KOPT-K1 (cell line): Measurements from ENCODE around the gene RDH12.
A peak's percentile ranks its signal among the peaks of the same experiment; 100 is the strongest.
"Not testable (repeated sequence)": the region's sequence is repeated elsewhere in the genome, so short reads cannot be mapped to it uniquely, and the experiment has no call there.

Experiments used
- H3K27ac ChIP-seq: fragments of 200-600 bp; sonication (generic); 2 replicates; pipeline ENCODE4 v1.5.1; 2016; ENCODE audit warnings: antibody characterized with exemption, mild to moderate bottlenecking, low read depth, low read length; ENCODE audit not compliant: poor library complexity, severe bottlenecking
- H3K36me3 ChIP-seq: fragments of 200-600 bp; sonication (generic); 2 replicates; pipeline ENCODE4 v1.5.1; 2017; ENCODE audit warnings: antibody characterized with exemption, mild to moderate bottlenecking, low read length, moderate library complexity; ENCODE audit not compliant: insufficient read depth
- H3K9me3 ChIP-seq: fragments of 200-600 bp; sonication (generic); 2 replicates; pipeline ENCODE4 v1.5.1; 2017; ENCODE audit warnings: antibody characterized with exemption, low read length, mild to moderate bottlenecking; ENCODE audit not compliant: insufficient read depth, poor library complexity, severe bottlenecking

Gene RDH12

GRCh38 chr14:67701492-67701891, at the start of gene RDH12:
Gene RDH12, plus strand, starts transcription at chr14:67701886. Its CDS starts 20,757 bp downstream, at chr14:67722643.
- H3K36me3 ChIP-seq, H3K27ac ChIP-seq, H3K9me3 ChIP-seq: not testable (repeated sequence)

GRCh38 chr14:67652189-67652588, 49.5 kb upstream of the RDH12 start:
- Histone ChIP-seq H3K27ac (no peak overlapping the region), H3K9me3 (no peaks in the 10 kb centered on the region), H3K36me3 (peaks cover 96% of the 10 kb centered on the region)

GRCh38 chr14:67653651-67654280, 47.9 kb upstream of the RDH12 start:
- Histone ChIP-seq H3K36me3 (peaks cover 99% of the 10 kb centered on the region), H3K27ac (no peak overlapping the region), H3K9me3 (no peaks in the 10 kb centered on the region)

GRCh38 chr14:67663633-67664032, 38.1 kb upstream of the RDH12 start:
- Histone ChIP-seq H3K36me3 (peaks cover 25% of the 10 kb centered on the region), H3K27ac (no peak overlapping the region), H3K9me3 (no peaks in the 10 kb centered on the region)

GRCh38 chr14:67665868-67666267, 35.8 kb upstream of the RDH12 start:
- H3K27ac ChIP-seq, result no peak overlapping the region
- no peaks in the 10 kb centered on the region for H3K9me3 ChIP-seq
- peaks cover 13% of the 10 kb centered on the region; the same call in 1 of the 2 replicates for H3K36me3 ChIP-seq

- peaks cover 7% of the 10 kb centered on the region; the same call in 1 of the 2 replicates for H3K36me3 ChIP-seq
- H3K27ac ChIP-seq, result no peak overlapping the region
- no peaks in the 10 kb centered on the region for H3K9me3 ChIP-seq
Measured at GRCh38 chr14:67666750-67667449, 34.8 kb upstream of the RDH12 start.

GRCh38 chr14:67668559-67668958, 33.1 kb upstream of the RDH12 start:
- Histone ChIP-seq H3K9me3 (no peaks in the 10 kb centered on the region), H3K27ac (no peak overlapping the region), H3K36me3 (no peaks in the 10 kb centered on the region)

- H3K9me3 ChIP-seq, result no peaks in the 10 kb centered on the region
- peaks cover 28% of the 10 kb centered on the region for H3K36me3 ChIP-seq
- H3K27ac ChIP-seq, result peak overlapping the region; percentile 85
Measured at GRCh38 chr14:67673451-67673850, 28.2 kb upstream of the RDH12 start.

GRCh38 chr14:67674139-67674479, 27.6 kb upstream of the RDH12 start:
- H3K36me3 ChIP-seq, result peaks cover 35% of the 10 kb centered on the region
- no peaks in the 10 kb centered on the region for H3K9me3 ChIP-seq
- peak overlapping the region; percentile 85 for H3K27ac ChIP-seq

- H3K9me3 ChIP-seq, result no peaks in the 10 kb centered on the region
- H3K27ac ChIP-seq, result peak within 1 kb of the TSS; percentile 85
- peaks cover 40% of the 10 kb centered on the region for H3K36me3 ChIP-seq
Measured at GRCh38 chr14:67674480-67675218, 27.0 kb upstream of the RDH12 start, which contains the start of gene VTI1B. Gene VTI1B, minus strand, starts transcription at chr14:67674632. Its CDS starts 143 bp downstream, at chr14:67674489.

GRCh38 chr14:67675219-67675582, 26.5 kb upstream of the RDH12 start:
- H3K9me3 ChIP-seq, result no peaks in the 10 kb centered on the region
- peaks cover 46% of the 10 kb centered on the region for H3K36me3 ChIP-seq
- H3K27ac ChIP-seq, result peak overlapping the region; percentile 85

GRCh38 chr14:67679006-67679405, 22.7 kb upstream of the RDH12 start:
- H3K36me3 ChIP-seq, result peaks cover 82% of the 10 kb centered on the region
- no peaks in the 10 kb centered on the region for H3K9me3 ChIP-seq
- H3K27ac ChIP-seq, result no peak overlapping the region

- Histone ChIP-seq H3K9me3 (no peaks in the 10 kb centered on the region), H3K27ac (no peak overlapping the region), H3K36me3 (peaks cover 93% of the 10 kb centered on the region)
Measured at GRCh38 chr14:67680121-67680602, 21.5 kb upstream of the RDH12 start.

- H3K36me3 ChIP-seq, result peaks cover 98% of the 10 kb centered on the region
- H3K9me3 ChIP-seq, result no peaks in the 10 kb centered on the region
- no peak overlapping the region for H3K27ac ChIP-seq
Measured at GRCh38 chr14:67680941-67681340, 20.7 kb upstream of the RDH12 start.

- no peaks in the 10 kb centered on the region for H3K9me3 ChIP-seq
- peaks cover 98% of the 10 kb centered on the region for H3K36me3 ChIP-seq
- no peak overlapping the region for H3K27ac ChIP-seq
Measured at GRCh38 chr14:67683842-67684241, 17.8 kb upstream of the RDH12 start.
